NB4 (cell line): Measurements from ENCODE around the gene SH3BP1.
A peak's percentile ranks its signal among the peaks of the same experiment; 100 is the strongest.

Experiments used
- DNase-seq: peaks from one replicate; pipeline ENCODE4 v3.0.0; 2010; ENCODE audit warnings: low read depth
- H3K4me3 ChIP-seq: one replicate; pipeline ENCODE4 v1.5.1; 2011; ENCODE audit warnings: mild to moderate bottlenecking, low read depth, low read length, moderate library complexity
- CTCF ChIP-seq: IDR thresholded peaks from one replicate; pipeline ENCODE4 v1.5.1; 2012; ENCODE audit warnings: low read depth, low read length
- MAX ChIP-seq: IDR thresholded peaks from 2 replicates; pipeline ENCODE4 v1.6.1; 2011; ENCODE audit warnings: low read depth, low read length
- MYC ChIP-seq: IDR thresholded peaks from 2 replicates; pipeline ENCODE4 v1.6.1; 2011; ENCODE audit warnings: low read depth, low read length
- POLR2A ChIP-seq: IDR thresholded peaks from 2 replicates; pipeline ENCODE4 v1.6.1; 2011; ENCODE audit warnings: mild to moderate bottlenecking; ENCODE audit not compliant: insufficient read length; ENCODE audit errors: extremely low read depth

The SH3BP1 gene

GRCh38 chr22:37629928-37630327 is 9.5 kb upstream of the SH3BP1 start:
- no peak for DNase-seq
- TF ChIP-seq POLR2A (no peak), CTCF (no peak), MYC (no peak), MAX (no peak)
- no peak overlapping the region for H3K4me3 ChIP-seq

GRCh38 chr22:37630839-37631435 is 8.5 kb upstream of the SH3BP1 start:
- no peak for TF ChIP-seq CTCF
- no peak for TF ChIP-seq POLR2A
- no peak for TF ChIP-seq MYC
- TF ChIP-seq MAX = no peak
- no peak overlapping the region for H3K4me3 ChIP-seq
- DNase-seq = peak; percentile 33

GRCh38 chr22:37631448-37632173 is 7.9 kb upstream of the SH3BP1 start:
- DNase-seq = no peak
- no peak overlapping the region for H3K4me3 ChIP-seq
- TF ChIP-seq MYC (no peak), MAX (no peak), CTCF (no peak), POLR2A (no peak)

- no peak for DNase-seq
- TF ChIP-seq MYC = no peak
- no peak for TF ChIP-seq MAX
- no peak for TF ChIP-seq POLR2A
- no peak for TF ChIP-seq CTCF
- H3K4me3 ChIP-seq = no peak overlapping the region
These were observed 7.0 kb upstream of the SH3BP1 start for GRCh38 chr22:37632174-37633088.

- peak; percentile 62 for DNase-seq
- TF ChIP-seq MYC (no peak), POLR2A (no peak), MAX (no peak), CTCF (no peak)
- H3K4me3 ChIP-seq = no peak overlapping the region
These were observed 6.3 kb upstream of the SH3BP1 start for GRCh38 chr22:37633089-37633624.
